ENCODE data around the gene NSUN3.
A peak's percentile ranks its signal among the peaks of the same experiment; 100 is the strongest.
"Not testable (repeated sequence)": the region's sequence is repeated elsewhere in the genome, so short reads cannot be mapped to it uniquely, and the experiment has no call there.

Gene NSUN3

GRCh38 chr3:94028093-94028837, 34.6 kb upstream of the NSUN3 start, which contains the start of gene STX19:
Gene STX19 (minus strand): TSS chr3:94028597. CDS start chr3:94015269, 13,328 bp downstream.
- in situ Hi-C loops (cut with MboI; ENCODE audit: low sequenced_read_pairs, unreplicated experiment): no loop called here
- no peak for TF ChIP-seq CTCF (IDR thresholded peaks at IDR 0.05; ENCODE audit: borderline replicate concordance, control extremely low read depth, extremely low read depth, insufficient read depth, missing control alignments)
- DNase-seq (ENCODE audit: low spot score): no peak

- no peak for TF ChIP-seq CTCF (IDR thresholded peaks at IDR 0.05; ENCODE audit: borderline replicate concordance, control extremely low read depth, extremely low read depth, insufficient read depth, missing control alignments)
- in situ Hi-C loops (cut with MboI; ENCODE audit: low sequenced_read_pairs, unreplicated experiment): no loop called here
Measured at GRCh38 chr3:94036909-94037507, 25.9 kb upstream of the NSUN3 start.

GRCh38 chr3:94043285-94043684, 19.6 kb upstream of the NSUN3 start:
- DNase-seq (ENCODE audit: low spot score): no peak
- in situ Hi-C loops (cut with MboI; ENCODE audit: low sequenced_read_pairs, unreplicated experiment): no loop called here
- no peak for TF ChIP-seq CTCF (IDR thresholded peaks at IDR 0.05; ENCODE audit: borderline replicate concordance, control extremely low read depth, extremely low read depth, insufficient read depth, missing control alignments)

More at GRCh38 chr3:94036909-94037507, 25.9 kb upstream of the NSUN3 start:
- peak; percentile 26 for DNase-seq (ENCODE audit: low spot score)

GRCh38 chr3:94044100-94044936, 18.5 kb upstream of the NSUN3 start:
- in situ Hi-C loops (cut with MboI; ENCODE audit: low sequenced_read_pairs, unreplicated experiment); DNase-seq (ENCODE audit: low spot score): not testable (repeated sequence)

- in situ Hi-C loops (cut with MboI; ENCODE audit: low sequenced_read_pairs, unreplicated experiment): no loop called here
- TF ChIP-seq CTCF (IDR thresholded peaks at IDR 0.05; ENCODE audit: borderline replicate concordance, control extremely low read depth, extremely low read depth, insufficient read depth, missing control alignments): no peak
- DNase-seq (ENCODE audit: low spot score): no peak
Measured at GRCh38 chr3:94046533-94046932, 16.3 kb upstream of the NSUN3 start.

- DNase-seq (ENCODE audit: low spot score): no peak
Measured at GRCh38 chr3:94049267-94049666, 13.6 kb upstream of the NSUN3 start.

More at GRCh38 chr3:94049267-94049666, 13.6 kb upstream of the NSUN3 start:
- TF ChIP-seq CTCF (IDR thresholded peaks at IDR 0.05; ENCODE audit: borderline replicate concordance, control extremely low read depth, extremely low read depth, insufficient read depth, missing control alignments): no peak
- in situ Hi-C loops (cut with MboI; ENCODE audit: low sequenced_read_pairs, unreplicated experiment): no loop called here
